Ishikawa (cell line): ENCODE results near the gene CMSS1.

Experiments
- CEBPB ChIP-seq: IDR thresholded peaks from 2 replicates; pipeline ENCODE4 v1.6.1; 2012
- CREB1 ChIP-seq: IDR thresholded peaks from 2 replicates; pipeline ENCODE4 v1.6.1; 2012; ENCODE audit warnings: low read depth
- EGR1 ChIP-seq: IDR thresholded peaks from 2 replicates; pipeline ENCODE4 v1.6.1; 2012
- EP300 ChIP-seq: IDR thresholded peaks from 2 replicates; pipeline ENCODE4 v1.6.1; 2012; ENCODE audit warnings: borderline replicate concordance
- TAF1 ChIP-seq: IDR thresholded peaks from 2 replicates; pipeline ENCODE4 v1.6.1; 2012; ENCODE audit warnings: low read depth, mild to moderate bottlenecking
- TEAD4 ChIP-seq: IDR thresholded peaks from 2 replicates; pipeline ENCODE4 v1.6.1; 2012
- YY1 ChIP-seq: IDR thresholded peaks from 2 replicates; pipeline ENCODE4 v1.6.1; 2012; ENCODE audit warnings: low read depth
- TF ChIP-seq, protein P1 (sequence below): IDR thresholded peaks from 2 replicates; pipeline ENCODE4 v1.6.1; 2012
- TF ChIP-seq, protein P2 (sequence below): IDR thresholded peaks from 2 replicates; pipeline ENCODE4 v1.6.1; 2012; ENCODE audit warnings: low read depth, mild to moderate bottlenecking
- TF ChIP-seq, protein P3 (sequence below): IDR thresholded peaks from 2 replicates; pipeline ENCODE4 v1.6.1; 2012

DNA sequence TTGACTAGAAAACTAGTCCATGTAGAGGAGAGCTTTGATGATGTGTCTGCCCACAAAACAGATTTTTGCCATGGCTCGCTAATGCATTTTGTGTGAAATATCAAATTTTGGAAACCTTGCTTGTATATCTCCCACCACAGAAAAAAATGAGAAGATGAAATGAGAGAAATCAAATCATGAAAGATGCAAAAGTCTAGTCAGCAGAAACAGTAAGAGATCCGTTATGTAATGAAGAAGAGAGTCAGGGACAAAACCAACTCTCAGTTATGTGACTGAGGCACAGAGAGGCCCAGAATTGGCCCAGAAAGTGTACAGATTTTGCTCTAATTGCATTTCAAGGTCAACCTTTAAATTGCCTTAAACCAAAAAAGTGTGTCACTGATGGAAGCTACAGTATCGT is 189.7 kb downstream of the CMSS1 start:
- TF ChIP-seq, protein P1, sequence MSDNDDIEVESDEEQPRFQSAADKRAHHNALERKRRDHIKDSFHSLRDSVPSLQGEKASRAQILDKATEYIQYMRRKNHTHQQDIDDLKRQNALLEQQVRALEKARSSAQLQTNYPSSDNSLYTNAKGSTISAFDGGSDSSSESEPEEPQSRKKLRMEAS: no peak
- no peak for TF ChIP-seq YY1
- no peak for TF ChIP-seq EP300
- no peak for TF ChIP-seq CREB1
- TF ChIP-seq, protein P2, sequence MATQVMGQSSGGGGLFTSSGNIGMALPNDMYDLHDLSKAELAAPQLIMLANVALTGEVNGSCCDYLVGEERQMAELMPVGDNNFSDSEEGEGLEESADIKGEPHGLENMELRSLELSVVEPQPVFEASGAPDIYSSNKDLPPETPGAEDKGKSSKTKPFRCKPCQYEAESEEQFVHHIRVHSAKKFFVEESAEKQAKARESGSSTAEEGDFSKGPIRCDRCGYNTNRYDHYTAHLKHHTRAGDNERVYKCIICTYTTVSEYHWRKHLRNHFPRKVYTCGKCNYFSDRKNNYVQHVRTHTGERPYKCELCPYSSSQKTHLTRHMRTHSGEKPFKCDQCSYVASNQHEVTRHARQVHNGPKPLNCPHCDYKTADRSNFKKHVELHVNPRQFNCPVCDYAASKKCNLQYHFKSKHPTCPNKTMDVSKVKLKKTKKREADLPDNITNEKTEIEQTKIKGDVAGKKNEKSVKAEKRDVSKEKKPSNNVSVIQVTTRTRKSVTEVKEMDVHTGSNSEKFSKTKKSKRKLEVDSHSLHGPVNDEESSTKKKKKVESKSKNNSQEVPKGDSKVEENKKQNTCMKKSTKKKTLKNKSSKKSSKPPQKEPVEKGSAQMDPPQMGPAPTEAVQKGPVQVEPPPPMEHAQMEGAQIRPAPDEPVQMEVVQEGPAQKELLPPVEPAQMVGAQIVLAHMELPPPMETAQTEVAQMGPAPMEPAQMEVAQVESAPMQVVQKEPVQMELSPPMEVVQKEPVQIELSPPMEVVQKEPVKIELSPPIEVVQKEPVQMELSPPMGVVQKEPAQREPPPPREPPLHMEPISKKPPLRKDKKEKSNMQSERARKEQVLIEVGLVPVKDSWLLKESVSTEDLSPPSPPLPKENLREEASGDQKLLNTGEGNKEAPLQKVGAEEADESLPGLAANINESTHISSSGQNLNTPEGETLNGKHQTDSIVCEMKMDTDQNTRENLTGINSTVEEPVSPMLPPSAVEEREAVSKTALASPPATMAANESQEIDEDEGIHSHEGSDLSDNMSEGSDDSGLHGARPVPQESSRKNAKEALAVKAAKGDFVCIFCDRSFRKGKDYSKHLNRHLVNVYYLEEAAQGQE: no peak
- TF ChIP-seq, protein P3, sequence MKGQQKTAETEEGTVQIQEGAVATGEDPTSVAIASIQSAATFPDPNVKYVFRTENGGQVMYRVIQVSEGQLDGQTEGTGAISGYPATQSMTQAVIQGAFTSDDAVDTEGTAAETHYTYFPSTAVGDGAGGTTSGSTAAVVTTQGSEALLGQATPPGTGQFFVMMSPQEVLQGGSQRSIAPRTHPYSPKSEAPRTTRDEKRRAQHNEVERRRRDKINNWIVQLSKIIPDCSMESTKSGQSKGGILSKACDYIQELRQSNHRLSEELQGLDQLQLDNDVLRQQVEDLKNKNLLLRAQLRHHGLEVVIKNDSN: no peak
- no peak for TF ChIP-seq TEAD4
- no peak for TF ChIP-seq CEBPB
- no peak for TF ChIP-seq EGR1
- no peak for TF ChIP-seq TAF1
